Measurements from ENCODE around the gene EPB41L3.

EPB41L3 gene

GRCh38 chr18:5534845-5535244 lies 9.0 kb downstream of the EPB41L3 start:
- no peak for DNase-seq (ENCODE audit: low read depth)
- TF ChIP-seq CTCF (IDR thresholded peaks at IDR 0.05; ENCODE audit: insufficient read depth, low read depth, low read length, missing control alignments) = no peak
- no peak overlapping the region for H3K4me3 ChIP-seq (ENCODE audit: low read length)

- TF ChIP-seq CTCF (IDR thresholded peaks at IDR 0.05; ENCODE audit: insufficient read depth, low read depth, low read length, missing control alignments) = no peak
- H3K4me3 ChIP-seq (ENCODE audit: low read length) = no peak overlapping the region
- DNase-seq (ENCODE audit: low read depth) = no peak
These were observed 11.7 kb downstream of the EPB41L3 start for GRCh38 chr18:5532066-5532465.

- no peak for DNase-seq (ENCODE audit: low read depth)
- TF ChIP-seq CTCF (IDR thresholded peaks at IDR 0.05; ENCODE audit: insufficient read depth, low read depth, low read length, missing control alignments) = no peak
These were observed 13.1 kb downstream of the EPB41L3 start for GRCh38 chr18:5530629-5531178.

GRCh38 chr18:5529471-5529870 lies 14.3 kb downstream of the EPB41L3 start:
- DNase-seq (ENCODE audit: low read depth) = no peak
- H3K4me3 ChIP-seq (ENCODE audit: low read length) = no peak overlapping the region
- TF ChIP-seq CTCF (IDR thresholded peaks at IDR 0.05; ENCODE audit: insufficient read depth, low read depth, low read length, missing control alignments) = no peak

More at GRCh38 chr18:5530629-5531178, 13.1 kb downstream of the EPB41L3 start:
- H3K4me3 ChIP-seq (ENCODE audit: low read length) = no peak overlapping the region

- DNase-seq (ENCODE audit: low read depth) = no peak
- no peak for TF ChIP-seq CTCF (IDR thresholded peaks at IDR 0.05; ENCODE audit: insufficient read depth, low read depth, low read length, missing control alignments)
- H3K4me3 ChIP-seq (ENCODE audit: low read length) = no peak overlapping the region
These were observed 16.2 kb downstream of the EPB41L3 start for GRCh38 chr18:5527603-5528002.

GRCh38 chr18:5524660-5525059 lies 19.1 kb downstream of the EPB41L3 start:
- no peak for DNase-seq (ENCODE audit: low read depth)
- TF ChIP-seq CTCF (IDR thresholded peaks at IDR 0.05; ENCODE audit: insufficient read depth, low read depth, low read length, missing control alignments) = no peak

GRCh38 chr18:5521000-5521399 lies 22.8 kb downstream of the EPB41L3 start:
- DNase-seq (ENCODE audit: low read depth) = no peak
- TF ChIP-seq CTCF (IDR thresholded peaks at IDR 0.05; ENCODE audit: insufficient read depth, low read depth, low read length, missing control alignments) = no peak
- H3K4me3 ChIP-seq (ENCODE audit: low read length) = no peak overlapping the region

More at GRCh38 chr18:5524660-5525059, 19.1 kb downstream of the EPB41L3 start:
- H3K4me3 ChIP-seq (ENCODE audit: low read length) = no peak overlapping the region

Measured in epithelial cell of esophagus (primary cell).